ENCODE data around the gene PLSCR2.

DNA sequence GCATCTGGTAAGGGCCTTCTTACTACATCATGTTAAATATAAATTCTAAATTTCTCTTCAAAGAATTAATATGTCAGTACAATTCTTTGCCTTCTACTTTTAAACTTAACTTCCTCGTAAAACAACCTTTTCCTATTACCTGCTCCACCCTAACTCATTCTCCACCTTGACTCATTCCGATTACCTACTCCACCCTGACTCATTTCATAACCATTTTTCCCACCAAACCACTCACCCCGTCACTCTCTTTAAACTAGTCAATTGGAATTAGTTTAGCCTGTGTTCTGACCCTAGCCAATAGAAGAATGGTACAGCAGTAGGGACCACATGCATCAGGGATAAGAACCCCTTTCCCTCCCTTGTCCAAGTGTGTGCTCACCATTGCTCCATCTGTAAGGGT, 65.6 kb downstream of the PLSCR2 start:
- TF ChIP-seq, protein P1, sequence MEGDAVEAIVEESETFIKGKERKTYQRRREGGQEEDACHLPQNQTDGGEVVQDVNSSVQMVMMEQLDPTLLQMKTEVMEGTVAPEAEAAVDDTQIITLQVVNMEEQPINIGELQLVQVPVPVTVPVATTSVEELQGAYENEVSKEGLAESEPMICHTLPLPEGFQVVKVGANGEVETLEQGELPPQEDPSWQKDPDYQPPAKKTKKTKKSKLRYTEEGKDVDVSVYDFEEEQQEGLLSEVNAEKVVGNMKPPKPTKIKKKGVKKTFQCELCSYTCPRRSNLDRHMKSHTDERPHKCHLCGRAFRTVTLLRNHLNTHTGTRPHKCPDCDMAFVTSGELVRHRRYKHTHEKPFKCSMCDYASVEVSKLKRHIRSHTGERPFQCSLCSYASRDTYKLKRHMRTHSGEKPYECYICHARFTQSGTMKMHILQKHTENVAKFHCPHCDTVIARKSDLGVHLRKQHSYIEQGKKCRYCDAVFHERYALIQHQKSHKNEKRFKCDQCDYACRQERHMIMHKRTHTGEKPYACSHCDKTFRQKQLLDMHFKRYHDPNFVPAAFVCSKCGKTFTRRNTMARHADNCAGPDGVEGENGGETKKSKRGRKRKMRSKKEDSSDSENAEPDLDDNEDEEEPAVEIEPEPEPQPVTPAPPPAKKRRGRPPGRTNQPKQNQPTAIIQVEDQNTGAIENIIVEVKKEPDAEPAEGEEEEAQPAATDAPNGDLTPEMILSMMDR (optimal IDR thresholded peaks at IDR 0.05 in 1 of 3, IDR thresholded peaks at IDR 0.05 in 1 of 3, conservative IDR thresholded peaks at IDR 0.05 in 1 of 3; ENCODE audit: extremely low read depth in 1 of 3, insufficient read depth in 2 of 3, low read length in 3 of 3), result no peak
- TF ChIP-seq EZH2 (IDR thresholded peaks at IDR 0.05; ENCODE audit: low read length), result no peak
